ENCODE measurements around the gene MAPK4.

The MAPK4 gene

DNA sequence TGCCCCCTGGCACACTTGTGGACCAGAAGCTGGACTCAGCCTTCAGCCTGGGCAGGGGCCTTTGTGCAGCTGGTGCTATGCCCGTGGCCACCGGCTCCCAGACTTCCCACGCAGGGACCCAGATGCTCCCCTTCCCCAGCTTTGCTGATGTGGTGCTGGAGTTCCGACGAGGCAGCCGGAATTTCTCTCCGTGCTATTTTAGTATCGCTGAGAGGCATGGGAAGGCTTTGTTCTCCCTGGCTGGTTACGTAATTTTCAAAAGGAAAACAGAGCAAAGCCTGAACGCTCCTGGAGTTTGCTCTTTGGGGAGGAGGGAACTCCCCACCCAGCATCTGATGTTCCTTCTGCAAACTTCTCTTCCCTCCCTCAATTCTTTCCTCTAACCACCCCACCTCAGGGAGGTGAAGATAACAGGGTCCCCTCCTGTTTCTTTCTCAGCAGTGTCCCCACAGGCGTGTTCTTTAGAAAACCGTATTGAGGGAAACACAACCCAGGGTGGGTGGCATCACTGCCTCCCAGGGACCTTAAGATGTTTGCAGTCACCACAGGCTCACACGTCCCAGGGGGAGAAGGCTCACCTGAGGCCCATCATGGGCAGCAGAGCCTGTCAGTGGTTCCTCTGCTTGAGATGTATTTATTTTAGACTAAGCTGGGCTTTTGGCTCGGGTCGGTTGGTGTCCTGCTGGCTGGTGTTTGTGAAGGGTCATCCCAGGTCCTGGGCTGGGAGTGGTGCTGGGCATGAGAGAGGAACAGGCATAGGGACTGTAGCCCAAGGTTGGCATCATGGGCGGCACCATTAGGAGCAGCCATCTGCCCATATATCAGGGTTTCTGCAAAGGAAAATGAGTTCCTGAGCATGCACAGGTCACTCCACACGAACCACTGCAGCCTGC lies 95.0 kb downstream of the MAPK4 start:
- DNase-seq: no peak

DNA sequence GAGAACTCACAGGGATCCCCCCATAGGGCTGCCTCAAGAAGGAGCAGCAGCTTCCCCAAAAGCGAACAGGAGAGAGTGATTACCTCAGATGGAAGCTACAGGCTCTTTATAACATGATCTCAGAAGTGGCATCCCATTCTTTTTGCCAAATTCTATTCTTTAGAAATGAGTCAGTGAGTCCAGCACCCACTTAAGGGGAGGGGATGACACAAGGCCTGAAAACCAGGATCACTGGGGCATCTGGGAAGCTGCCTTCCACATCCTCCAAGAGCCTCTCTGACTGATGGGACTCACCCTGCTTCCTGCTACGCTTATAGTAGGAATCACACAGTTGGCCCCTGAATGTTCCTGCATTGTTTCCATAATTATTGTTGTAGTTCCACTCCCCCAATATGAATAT lies 96.5 kb downstream of the MAPK4 start:
- DNase-seq: no peak

DNA sequence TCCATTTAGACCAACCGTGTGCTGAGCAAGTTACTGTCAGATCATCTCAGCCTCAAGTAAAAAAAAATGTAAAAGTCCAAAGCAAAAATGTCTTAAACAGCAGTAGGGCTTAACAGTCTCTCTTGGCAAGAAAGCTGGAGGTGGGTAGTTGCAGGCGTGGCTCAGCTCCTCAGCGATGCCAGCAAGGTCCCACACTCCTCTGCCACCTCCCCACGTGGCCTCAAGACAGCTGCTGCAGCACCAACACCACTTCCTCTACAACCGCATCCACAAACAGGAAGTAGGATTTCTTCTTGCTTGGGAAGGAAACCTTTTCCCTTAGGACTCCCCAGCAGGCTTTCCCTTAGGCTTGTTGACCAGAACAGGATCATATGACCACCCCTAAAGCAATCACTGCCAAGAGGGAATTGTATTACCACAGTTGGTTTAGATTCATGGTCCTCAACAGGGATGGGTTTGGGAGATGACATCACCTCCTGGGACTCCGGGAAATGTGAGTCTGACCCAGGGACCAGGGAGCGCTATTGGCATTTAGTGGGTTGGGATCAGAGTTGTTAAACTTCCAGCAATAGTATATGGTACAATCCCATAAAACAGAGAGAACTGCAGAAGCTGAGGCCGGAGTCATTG lies 97.1 kb downstream of the MAPK4 start:
- DNase-seq: no peak

DNA sequence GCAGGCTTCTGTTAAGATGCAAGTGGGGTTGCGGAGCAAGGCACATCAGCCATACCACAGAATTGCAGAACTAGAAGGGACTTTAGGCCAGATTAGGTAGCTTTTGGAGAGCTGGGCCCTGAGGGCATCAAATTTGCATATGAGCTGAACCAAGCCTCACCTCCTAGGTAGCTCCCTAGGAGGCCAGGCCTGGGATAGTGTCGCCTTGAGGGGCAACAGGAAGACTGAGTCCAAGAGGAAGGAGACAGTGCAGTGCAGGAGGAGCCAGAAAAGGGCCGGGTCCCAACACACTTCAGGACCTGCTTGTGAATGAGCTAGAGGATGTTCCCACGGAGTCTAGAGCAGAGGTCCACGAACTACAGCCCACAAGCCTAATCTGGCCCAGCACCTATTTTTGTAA lies 98.7 kb downstream of the MAPK4 start:
- no peak for DNase-seq

DNA sequence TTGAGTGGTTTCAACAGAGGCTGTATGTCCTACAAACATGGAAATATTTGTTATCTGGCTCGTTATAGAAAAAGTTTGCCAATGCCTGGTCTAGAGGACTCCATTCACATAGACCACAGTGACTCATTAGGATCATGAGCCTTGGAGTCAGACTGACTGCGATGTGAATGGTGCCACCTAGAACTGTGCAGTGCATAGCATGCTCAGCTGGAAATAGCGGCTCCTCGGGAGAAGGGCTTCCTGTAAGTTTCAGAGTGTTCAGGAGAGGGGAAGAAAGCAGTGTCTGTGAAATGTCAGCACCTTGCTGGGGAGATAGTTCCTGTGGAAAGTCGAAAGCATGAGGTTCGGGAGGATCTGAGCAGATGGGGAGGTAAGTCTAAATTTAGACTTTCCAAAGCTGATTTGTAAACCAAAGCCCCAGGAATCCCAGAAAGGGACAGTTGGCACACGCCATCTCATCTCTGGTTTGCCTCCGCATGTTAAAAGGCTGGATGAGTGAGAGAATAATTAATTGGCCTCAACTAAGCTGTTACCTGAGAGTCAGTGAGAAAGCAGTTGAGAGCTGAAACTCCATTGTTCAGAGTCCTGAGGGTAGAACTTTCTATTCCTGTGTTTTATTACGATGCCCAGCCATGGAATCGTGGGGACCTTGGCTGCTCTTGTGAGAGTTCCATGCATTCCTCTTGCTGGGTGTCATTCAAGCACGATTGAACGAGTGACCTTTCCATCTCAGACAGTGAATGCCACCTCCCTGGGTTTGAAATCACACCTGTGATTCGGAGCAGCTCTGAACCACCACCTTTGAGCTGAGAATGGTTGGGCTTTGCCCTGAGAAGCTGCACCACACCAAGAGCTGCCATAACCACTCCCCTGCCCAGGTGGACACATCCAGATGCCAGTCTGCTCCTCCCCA lies 99.5 kb downstream of the MAPK4 start:
- DNase-seq: peak; percentile 47

DNA sequence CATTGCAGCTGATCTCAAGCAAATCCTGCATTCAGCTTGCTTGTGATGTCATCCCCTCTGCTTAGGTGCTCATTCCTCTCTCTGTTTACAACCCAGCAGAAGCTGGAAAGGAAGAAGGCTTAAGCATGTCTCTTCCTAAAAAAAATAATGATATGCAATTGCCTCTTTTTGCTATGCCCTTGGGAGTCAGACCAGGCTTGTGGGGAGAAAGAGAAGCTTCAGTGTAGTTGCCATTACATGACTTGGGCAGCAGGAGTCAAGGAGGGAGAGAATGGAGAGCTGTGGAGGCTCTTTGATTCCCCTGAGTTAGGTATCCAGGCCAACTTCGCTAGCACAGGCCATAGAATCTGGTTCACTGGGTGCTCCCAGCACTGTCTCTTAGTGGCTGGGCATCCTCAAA lies 101.1 kb downstream of the MAPK4 start:
- no peak for DNase-seq

DNA sequence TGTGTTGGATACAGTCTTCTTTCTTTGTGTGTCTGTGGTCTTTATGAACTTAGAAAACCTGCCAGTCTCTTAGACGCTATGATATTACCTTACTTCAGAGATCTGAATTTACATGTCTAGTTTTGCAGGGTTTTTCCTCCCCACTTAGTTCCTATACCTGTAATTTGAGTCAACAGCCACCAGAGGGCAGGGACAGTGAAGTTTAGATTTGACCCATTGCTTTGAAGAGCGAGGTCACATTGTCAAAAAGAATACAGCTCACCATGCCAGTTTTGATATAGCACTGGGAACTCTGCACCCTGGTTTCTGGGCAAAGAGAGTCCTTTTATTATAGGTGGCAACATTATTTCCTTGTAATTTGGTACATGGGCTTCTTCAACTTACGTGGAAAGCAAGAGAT lies 102.3 kb downstream of the MAPK4 start:
- peak; percentile 31 for DNase-seq

DNA sequence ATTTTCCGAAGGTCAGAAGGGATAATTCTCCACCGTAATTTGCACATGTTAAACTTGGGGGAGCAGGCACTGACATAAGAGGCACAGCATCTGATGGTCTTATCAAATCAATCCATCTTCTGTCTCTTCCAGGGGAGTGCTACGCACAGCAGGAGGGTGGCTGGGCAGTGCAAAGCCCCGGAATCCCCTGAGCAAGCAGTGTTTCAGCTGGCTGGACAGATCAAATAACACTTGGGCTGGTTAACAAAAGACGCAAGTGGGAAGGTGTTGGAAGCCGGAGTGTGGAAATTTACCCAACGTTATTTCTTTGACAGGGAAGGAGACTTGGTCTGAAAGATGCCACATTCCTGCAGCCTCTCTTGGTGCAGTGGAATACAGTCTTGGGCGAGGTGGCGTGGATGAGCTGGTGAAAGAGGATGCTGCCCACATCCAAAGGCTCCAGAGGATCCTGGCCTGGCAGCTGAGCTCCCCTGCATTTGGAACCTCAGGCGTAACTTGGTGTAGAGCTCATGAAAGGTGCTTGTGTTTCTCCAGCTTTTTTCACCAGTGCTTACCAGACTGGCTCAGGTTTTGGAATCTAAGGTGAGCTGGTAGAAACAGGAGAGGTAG lies 103.0 kb downstream of the MAPK4 start:
- DNase-seq: no peak

DNA sequence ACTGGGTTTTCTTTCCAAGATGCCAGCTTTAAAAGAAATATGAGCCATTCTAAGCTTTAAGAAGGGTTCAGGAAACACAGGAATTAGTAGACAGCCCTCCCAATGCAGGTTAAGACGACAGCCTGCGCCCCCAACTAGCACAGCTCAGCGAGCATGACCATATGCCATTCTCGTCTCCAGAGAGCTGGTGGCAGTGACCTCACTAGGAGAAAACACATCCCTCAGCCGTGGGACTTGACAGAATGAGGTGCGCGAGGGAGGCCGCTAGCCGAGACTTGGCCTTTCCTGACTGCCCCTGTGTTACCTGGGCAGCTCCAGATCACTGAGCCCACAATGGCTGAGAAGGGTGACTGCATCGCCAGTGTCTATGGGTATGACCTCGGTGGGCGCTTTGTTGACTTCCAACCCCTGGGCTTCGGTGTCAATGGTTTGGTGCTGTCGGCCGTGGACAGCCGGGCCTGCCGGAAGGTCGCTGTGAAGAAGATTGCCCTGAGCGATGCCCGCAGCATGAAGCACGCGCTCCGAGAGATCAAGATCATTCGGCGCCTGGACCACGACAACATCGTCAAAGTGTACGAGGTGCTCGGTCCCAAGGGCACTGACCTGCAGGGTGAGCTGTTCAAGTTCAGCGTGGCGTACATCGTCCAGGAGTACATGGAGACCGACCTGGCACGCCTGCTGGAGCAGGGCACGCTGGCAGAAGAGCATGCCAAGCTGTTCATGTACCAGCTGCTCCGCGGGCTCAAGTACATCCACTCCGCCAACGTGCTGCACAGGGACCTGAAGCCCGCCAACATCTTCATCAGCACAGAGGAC lies 103.9 kb downstream of the MAPK4 start:
- DNase-seq: no peak

DNA sequence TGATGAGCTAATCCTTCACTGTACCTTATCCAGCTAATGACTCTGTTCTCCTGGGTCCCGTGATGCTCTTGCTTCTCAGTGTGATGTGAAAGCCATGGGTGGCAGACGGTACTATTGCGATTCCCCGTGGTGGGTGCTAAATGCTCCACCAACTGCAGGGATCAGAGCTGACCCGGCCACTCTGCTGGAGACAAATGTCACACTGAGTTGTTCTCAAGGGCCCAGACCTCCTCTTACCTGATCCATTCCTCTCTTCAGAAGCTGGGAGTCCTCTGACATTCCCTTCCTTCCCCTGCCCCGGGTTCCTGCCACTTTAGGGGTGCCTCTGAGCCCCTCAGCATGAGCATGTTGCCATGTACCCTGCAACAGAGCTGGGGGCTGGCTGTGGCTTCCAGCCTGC lies 105.1 kb downstream of the MAPK4 start:
- no peak for DNase-seq

DNA sequence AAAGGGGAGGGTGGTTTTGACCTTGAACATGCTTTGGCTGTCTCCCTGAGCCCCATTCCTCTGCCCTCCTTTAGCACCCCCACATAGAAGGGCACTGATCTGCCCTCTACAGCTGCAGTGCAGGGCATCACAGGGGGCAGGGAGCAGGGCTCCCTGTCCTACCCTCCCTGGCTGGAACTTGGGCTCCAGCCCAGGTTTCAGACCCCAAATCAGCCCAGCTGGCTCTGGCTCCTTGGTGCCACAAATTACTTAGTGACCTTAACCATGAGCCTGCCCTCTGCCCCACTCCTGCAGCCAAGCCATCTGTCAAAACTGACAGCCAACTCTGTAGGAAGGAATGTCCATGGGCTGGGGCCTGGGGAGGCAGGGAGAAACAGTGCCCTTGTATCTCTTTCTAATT lies 105.6 kb downstream of the MAPK4 start:
- DNase-seq: no peak

DNA sequence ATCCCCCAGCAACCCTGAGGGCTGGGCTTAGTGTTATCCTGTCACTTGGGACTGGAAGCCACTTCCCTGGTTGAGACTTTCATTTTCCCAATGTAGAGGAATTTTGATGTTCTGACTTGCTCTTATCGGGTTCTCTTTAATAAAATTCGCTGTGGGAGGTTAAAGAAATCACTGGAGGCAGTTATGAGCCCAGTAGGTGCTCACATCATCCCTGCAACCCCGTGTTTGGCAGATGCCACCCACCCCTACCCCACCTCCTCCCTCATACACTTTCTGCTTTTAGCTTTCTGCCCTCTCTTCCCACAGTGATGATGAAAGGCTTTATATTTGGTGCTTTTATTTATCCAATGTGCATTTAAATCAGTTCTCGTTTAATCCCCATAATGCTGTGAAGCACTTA lies 106.6 kb downstream of the MAPK4 start:
- DNase-seq: no peak

DNA sequence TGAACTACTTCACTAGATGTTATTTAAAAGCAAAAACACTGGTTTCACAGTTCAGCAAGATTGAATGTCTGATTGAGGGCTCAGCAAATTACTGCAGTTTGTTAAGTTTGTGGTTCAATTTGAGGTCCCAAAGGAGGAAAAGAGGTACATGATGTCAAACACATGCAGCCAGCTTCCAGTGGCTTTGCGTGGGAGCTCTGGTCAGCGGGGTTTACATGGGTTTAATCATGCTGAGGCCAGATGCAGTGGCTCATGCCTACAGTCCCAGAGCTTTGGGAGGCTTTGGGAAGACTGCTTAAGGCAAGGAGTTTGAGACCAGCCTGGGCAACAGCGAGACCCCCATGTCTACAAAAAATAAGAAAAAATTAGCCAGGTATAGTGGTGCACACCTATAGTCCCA lies 111.5 kb downstream of the MAPK4 start:
- no peak for DNase-seq

DNA sequence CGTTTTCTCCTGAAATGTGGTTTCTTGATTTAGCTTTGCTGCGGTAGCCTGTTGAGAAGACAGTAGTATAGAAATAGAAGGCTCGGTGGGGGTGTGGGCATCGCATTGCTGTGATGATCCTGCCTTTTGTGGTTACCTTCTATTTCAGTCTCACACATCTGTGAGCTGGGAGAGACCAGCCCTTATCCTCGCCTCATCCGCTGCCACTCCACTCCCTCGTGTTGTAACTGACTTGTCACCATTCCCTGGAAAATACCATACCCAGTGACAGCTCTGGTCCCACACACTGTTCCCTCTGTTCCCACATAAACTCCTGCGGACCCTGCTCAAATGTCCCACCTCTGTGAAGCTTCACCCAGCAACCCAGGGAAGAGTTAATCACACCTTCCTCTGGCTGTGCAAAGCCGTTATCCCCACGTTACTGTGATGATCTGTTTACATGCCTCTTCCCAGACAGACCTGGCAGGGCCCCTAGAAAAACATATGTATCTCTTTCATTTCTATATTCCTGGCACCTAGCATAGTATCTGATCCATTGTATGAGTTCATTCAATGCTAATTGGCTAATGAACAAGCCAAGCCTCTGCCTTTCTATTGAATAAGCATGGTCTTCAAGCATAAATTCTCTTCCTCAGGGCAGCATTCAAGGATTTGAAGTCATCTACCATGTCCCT lies 114.6 kb downstream of the MAPK4 start:
- no peak for DNase-seq

DNA sequence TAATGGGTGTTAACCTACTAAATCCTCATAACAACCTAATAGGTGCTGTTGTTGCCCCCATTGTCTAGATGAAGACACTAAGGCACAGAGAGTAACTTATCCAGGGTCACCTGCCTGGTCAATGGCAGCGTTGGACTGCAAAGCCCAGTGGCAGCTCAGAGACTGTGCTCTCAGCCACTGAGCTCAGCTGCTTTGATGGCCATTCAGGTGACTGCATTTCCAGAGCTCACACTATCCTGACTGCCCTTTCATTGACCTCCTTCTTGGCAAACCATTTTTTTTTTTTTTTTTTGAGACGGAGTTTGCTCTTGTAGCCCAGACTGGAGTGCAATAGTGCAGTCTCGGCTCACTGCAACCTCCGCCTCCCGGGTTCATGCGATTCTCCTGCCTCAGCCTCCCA lies 115.2 kb downstream of the MAPK4 start:
- DNase-seq: no peak

DNA sequence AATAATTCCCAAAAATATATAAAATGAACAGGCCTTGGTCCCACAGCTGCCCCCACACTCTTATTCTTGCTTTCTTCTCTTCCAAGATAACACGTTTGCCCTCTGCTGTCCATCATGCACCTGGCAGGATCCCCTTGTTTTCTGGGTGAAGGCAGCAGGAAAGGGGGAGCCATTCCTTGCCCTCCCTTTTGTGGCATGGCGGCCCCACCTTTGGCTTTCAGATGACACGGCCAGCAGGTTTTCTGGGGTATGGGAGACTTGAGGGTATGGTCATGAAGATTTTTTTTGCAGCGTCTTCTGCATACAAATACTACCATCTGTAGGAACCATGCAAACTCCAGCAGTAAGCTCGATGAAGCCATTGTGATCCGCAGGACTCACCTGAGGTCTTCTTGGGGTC lies 118.8 kb downstream of the MAPK4 start:
- no peak for DNase-seq

DNA sequence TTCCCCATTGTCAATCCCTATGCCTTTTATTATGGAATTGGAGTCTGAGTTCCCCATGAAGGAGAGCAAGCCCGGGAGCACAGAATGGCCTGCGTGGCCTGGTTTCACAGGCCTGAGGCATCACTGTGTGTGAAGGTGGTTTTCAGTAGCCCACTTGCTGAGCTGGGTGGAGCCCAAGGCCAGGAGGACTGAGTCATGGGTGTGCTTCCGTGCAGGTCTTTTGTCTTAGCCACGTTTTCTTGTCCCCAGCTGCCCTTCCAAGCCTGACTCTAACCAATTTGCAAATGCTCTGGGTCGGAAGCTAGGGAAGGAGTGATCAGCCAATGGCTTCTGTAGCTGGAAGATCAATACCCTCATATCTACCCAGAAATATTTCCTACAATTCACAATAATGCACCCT lies 119.2 kb downstream of the MAPK4 start:
- DNase-seq: no peak

DNA sequence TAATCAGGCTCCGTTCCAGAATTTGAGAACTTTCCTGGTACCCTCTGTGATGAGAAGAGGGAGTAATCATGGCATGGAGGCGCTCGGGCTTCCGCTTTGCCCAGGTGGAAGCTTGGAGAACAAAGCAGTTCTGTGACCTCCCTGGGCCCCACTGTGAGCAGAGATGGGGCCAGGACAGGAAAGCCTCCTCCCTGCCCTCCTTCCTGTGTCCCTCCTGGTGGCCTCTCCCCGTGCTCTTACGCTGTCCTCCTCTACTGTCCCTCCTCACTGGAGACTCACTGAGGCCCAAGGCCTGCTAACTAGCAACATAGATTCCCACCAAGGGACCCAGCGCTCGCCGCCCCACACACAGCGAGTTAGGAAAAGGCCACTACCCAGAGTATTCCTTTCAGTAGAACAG lies 119.8 kb downstream of the MAPK4 start:
- DNase-seq: no peak

DNA sequence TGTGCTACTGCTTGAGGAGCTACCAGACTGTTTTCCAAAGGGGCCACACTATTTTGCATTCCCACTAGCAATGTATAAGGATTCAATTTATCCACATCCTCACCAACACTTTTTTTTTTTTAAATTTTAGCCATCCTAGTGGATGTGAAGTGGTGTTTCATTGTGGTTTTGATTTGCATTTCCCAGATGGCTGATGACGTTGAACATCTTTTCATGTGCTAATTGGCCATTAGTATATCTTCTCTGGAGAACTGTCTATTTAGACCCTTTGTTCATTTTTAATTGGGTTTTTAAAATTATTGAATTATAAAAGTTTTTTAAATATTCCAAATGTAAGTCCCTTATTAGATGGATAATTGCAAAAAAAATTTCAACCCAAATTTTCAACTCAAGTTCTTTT lies 121.1 kb downstream of the MAPK4 start:
- DNase-seq: no peak

DNA sequence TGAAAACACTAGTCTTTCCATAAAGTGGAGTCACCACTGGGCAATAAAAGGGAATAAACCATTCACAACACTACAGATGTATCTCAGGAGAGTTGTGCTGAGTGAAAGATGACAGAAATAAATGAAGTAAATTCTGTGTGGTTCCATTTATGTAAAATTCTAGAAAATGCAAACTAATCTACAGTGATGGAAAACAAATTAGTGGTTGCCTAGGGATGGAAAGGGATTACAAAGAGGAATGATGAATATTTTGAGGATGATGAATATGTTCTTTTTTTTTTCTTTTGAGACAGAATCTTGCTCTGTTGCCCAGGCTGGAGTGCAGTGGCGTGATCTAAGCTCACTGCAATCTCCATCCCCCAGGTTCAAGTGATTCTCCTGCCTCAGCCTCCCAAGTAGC lies 123.0 kb downstream of the MAPK4 start:
- DNase-seq: no peak

DNA sequence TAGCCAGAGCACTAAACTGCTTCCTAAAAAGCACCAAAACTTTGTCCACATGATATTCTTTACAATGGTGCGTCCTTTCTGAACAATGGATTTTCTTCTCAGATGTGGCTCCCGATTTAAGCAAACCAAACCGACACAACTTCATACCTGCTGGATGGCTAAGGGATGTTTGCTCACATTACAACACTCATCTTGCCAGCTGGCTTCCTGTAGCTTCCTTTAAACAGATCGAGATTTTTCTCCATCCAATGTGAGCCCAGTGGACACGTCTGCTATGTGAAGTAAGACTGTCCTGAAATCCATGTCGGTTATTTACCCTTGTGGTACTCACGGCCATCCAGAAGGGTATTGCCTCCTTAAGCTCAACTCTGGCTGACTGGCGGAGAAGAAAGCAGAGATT lies 126.5 kb downstream of the MAPK4 start:
- no peak for DNase-seq

DNA sequence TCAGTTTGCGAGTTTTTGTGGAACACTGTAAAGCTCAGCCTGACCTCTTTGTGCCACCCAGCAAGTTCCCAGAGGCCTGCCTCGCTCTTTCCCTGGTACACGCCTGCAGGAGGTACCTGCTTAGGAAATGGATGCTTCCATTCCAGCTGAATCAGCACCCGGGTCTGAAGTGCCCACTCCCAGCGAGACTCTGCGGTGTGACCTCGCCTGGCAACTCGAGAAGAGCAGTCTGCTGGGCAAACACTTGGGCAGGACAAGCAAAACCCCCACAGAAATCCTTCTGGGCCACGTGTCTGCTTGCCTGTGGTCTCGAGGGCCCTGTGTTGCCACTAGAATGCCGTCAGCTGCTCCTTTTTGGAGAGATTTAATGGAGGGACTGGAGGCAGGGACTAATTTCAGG lies 127.6 kb downstream of the MAPK4 start:
- no peak for DNase-seq
